ENCODE data around the gene ELMO1. TPM values are rescaled to one million over a fixed set of nuclear protein-coding genes. Genes with fewer than 3 reads are reported as not detected.

The ELMO1 gene
- total RNA-seq, 1 experiment from 2014 or later, result 7.8 TPM

GRCh38 chr7:36984041-36984521 is 464.6 kb downstream of the ELMO1 start:
- Histone ChIP-seq H3K9ac (ENCODE audit: extremely low read depth, insufficient read length, low read length) (no peak overlapping the region), H4K91ac (ENCODE audit: insufficient read length, low read depth, low read length) (no peak overlapping the region), H3K4ac (ENCODE audit: low read depth, low read length) (no peak overlapping the region), H4K8ac (replicated peaks; ENCODE audit: insufficient read length, low read depth, low read length) (no peak overlapping the region), H3K9me3 (ENCODE audit: control insufficient read depth, low read depth, low read length) (no peaks in the 10 kb centered on the region), H3K79me2 (ENCODE audit: insufficient read depth, low read length) (no peaks in the 10 kb centered on the region), H2BK15ac (ENCODE audit: low read depth, low read length) (no peak overlapping the region; the same call in 1 of the 2 replicates), H3K79me1 (ENCODE audit: insufficient read depth, low read depth, low read length, poor library complexity, severe bottlenecking) (no peaks in the 10 kb centered on the region), H3T11ph (ENCODE audit: low read length) (no peak overlapping the region), H3K18ac (ENCODE audit: insufficient read length, low read depth, low read length) (no peak overlapping the region), H4K20me1 (ENCODE audit: control insufficient read depth, insufficient read depth, insufficient read length) (no peaks in the 10 kb centered on the region), H3K27ac (ENCODE audit: insufficient read length, low read depth, low read length) (no peak overlapping the region), H3K56ac (ENCODE audit: insufficient read length, low read depth, low read length) (no peak overlapping the region), H3K4me1 (ENCODE audit: insufficient read depth, low read length) (peaks cover 2% of the 10 kb centered on the region; the same call in 1 of the 2 replicates), H3K23me2 (ENCODE audit: insufficient read length, low read depth, low read length, poor library complexity, severe bottlenecking) (no peaks in the 10 kb centered on the region), H4K5ac (ENCODE audit: insufficient read length, low read depth, low read length) (no peak overlapping the region), H2BK20ac (ENCODE audit: low read depth, low read length, poor library complexity, severe bottlenecking) (no peak overlapping the region), H2BK12ac (ENCODE audit: insufficient read length, low read depth, low read length) (no peak overlapping the region), H2BK120ac (ENCODE audit: low read depth, low read length, poor library complexity, severe bottlenecking) (no peak overlapping the region), H3K23ac (ENCODE audit: insufficient read length, low read depth, low read length) (no peak overlapping the region), H3K4me2 (ENCODE audit: insufficient read depth, insufficient read length, low read length) (no peak overlapping the region), H2AK5ac (ENCODE audit: insufficient read length, low read length) (no peak overlapping the region), H2AFZ (ENCODE audit: low read length) (no peak overlapping the region), H3K27me3 (ENCODE audit: insufficient read depth, low read length) (no peaks in the 10 kb centered on the region), H2BK5ac (ENCODE audit: insufficient read length, low read length) (no peak overlapping the region), H3K14ac (ENCODE audit: insufficient read depth, low read length) (no peak overlapping the region)
- no peaks in the 10 kb centered on the region for H3K36me3 Mint-ChIP-seq (ENCODE audit: insufficient read depth in 1 of 3, low read depth in 3 of 3)
- H3K27me3 Mint-ChIP-seq (ENCODE audit: low read depth), result no peaks in the 10 kb centered on the region
- H3K4me3 Mint-ChIP-seq, result no peak overlapping the region
- WGBS (ENCODE audit: extremely low coverage, insufficient read length, low lambda C conversion rate), result no CpG with 5 or more reads among the region's 9 CpGs
- no peaks in the 10 kb centered on the region for H3K9me3 Mint-ChIP-seq
- TF ChIP-seq CTCF (conservative IDR thresholded peaks at IDR 0.05), result no peak
- no peak for DNase-seq
- no peak overlapping the region for H3K27ac Mint-ChIP-seq
- peaks cover 12 to 15% of the 10 kb centered on the region in 2 experiments for H3K4me1 Mint-ChIP-seq
